Measurements from ENCODE around the gene STXBP2.

STXBP2 gene

GRCh38 chr19:7648265-7649014 lies 11.5 kb downstream of the STXBP2 start:
- in situ Hi-C loops (cut with HindIII; ENCODE audit: low sequenced_read_pairs) = no loop called here

DNA sequence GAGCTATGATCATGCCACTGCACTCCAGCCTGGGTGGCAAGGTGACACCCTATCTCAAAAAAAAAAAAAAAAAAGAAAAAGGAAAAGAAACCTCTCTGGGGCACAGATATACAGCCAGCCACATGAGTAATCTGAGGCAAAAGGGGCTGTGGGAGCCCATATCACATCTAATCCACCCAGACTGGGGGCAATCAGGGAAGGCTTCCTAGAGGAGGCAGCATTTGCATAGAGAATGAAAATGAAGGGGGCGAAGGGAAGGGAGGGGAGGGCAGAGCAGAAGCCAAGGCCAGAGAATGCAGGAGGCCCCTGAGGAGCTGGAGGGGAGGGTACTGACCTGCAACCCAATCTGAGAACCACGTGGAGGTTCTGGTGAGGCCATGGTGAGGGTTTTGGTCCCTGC lies 13.2 kb downstream of the STXBP2 start:
- in situ Hi-C loops (cut with HindIII; ENCODE audit: low sequenced_read_pairs) = no loop called here

GRCh38 chr19:7652061-7652641 lies 15.2 kb downstream of the STXBP2 start:
- in situ Hi-C loops (cut with HindIII; ENCODE audit: low sequenced_read_pairs) = no loop called here

GRCh38 chr19:7654401-7654800 lies 17.5 kb downstream of the STXBP2 start:
- in situ Hi-C loops (cut with HindIII; ENCODE audit: low sequenced_read_pairs) = no loop called here

DNA sequence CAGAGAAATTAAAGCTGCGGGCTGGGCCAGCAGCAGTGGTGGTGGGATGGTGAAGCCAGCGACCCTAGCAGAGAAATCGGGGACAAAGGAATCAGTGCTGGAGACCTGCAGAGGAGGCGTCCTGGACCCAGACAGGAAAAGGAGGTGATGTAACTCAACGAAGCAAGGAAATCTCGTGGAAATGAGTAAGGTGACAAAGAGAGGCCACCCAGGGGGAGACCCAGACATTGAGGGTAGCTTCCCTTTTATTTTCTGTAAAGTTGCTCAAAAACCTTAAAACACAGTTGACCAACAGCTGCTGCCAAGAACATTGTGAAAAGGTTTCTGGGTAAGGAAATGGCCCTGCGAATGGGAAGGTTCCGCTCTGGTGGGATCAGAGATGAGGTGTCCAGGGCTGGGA lies 18.7 kb downstream of the STXBP2 start:
- in situ Hi-C loops (cut with HindIII; ENCODE audit: low sequenced_read_pairs) = no loop called here

GRCh38 chr19:7657131-7657751 lies 20.3 kb downstream of the STXBP2 start:
- in situ Hi-C loops (cut with HindIII; ENCODE audit: low sequenced_read_pairs) = no loop called here

DNA sequence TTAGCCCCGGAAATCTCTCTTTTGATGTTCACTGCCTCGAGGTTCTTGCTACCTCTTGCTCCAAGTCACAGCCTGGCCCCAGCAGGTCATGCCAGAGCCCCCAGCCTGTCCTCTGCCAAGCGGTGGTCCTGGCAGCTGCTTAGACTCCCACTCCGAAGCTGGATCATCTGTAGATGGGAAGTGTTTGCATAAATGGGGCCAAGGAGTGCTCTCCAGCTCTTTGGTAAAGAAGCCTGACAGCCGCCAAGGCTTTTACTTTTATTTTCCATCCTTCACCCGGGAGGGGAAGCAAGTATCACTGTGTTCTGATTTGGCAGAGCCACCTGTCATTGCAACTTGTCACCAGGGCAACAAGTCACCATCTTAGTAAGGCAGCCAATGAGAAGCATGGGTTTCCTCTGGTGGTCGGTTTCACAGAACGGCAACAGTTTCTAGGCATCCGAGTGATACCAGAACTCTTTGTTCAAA lies 21.3 kb downstream of the STXBP2 start:
- in situ Hi-C loops (cut with HindIII; ENCODE audit: low sequenced_read_pairs) = no loop called here

DNA sequence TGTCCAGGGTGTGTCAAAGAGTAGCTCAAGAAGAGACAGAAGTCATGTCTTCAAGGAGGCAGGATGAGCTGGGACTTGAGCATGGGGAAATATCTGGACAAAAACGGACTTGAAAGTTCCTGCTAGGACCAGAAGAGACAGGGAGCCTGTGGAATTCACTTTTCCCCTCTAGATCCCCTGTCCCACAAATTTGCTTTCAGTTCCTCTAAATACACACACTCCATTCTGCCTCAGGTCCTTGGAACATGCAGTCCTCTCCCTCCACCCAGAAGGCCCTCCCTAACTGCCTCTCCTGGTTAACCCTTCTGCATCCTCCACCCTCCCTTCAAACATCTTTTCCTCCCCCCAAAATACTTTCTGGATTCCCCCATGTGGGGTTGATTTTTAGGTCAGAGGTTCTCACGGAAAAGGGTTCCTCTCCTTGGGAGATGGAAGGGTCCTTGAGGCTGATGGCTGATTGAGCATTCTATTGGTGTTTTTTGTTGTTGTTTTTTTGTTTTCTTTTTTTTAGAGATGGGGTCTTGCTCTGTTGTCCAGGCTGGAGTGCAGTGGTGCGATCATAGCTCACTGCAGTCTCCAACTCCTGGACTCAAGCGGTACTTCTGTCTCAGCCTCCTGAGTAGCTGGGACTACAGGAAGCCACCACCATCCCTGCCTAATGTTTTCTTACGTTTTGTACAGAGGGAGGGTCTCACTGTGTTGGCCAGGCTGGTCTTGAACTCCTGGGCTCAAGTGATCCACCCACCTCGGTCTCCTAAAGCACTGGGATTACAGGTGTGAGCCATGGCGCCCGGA lies 25.0 kb downstream of the STXBP2 start:
- in situ Hi-C loops (cut with HindIII; ENCODE audit: low sequenced_read_pairs) = no loop called here

DNA sequence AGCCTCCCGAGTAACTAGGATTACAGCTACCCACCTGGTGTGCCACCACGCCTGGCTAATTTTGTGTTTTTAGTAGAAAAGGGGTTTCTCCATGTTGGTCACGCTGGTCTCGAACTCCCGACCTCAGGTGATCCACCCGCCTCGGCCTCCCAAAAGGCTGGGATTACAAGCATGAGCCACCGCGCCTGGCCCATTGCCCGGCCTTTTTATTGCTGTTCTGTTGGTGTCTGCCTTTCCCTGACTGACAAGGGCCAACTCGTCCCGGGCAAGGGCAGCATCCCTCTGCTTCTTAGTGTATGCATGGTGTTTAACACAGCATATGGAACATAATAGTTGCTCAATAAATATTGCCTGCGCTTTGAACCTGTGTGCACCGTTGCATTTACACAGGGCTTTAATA lies 25.7 kb downstream of the STXBP2 start:
- in situ Hi-C loops (cut with HindIII; ENCODE audit: low sequenced_read_pairs) = no loop called here

DNA sequence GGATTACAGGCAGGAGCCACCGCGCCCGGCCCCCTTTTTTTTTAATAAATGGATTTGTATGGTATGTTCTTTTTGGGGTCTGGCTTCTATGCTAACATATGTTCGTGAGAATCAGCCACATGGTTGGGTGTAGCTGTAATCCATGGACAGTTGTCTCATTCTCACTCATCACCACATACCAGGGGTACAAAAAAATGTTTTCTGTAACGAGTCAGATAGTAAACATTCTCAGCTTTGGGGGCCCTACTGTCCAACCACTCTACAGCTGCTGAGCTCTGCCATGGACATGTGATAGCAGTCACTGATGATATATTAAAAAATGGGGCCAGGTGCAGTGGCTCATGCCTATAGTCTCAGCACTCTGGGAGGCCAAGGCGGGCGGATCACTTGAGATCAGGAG lies 26.8 kb downstream of the STXBP2 start:
- in situ Hi-C loops (cut with HindIII; ENCODE audit: low sequenced_read_pairs) = no loop called here

- in situ Hi-C loops (cut with HindIII; ENCODE audit: low sequenced_read_pairs) = no loop called here
Measured at GRCh38 chr19:7665076-7665475, 28.2 kb downstream of the STXBP2 start.

GRCh38 chr19:7668842-7669241 lies 31.9 kb downstream of the STXBP2 start, which contains the start of gene RETN:
Gene RETN, plus strand, starts transcription at chr19:7669049. Its CDS starts 278 bp downstream, at chr19:7669327.
- in situ Hi-C loops (cut with HindIII; ENCODE audit: low sequenced_read_pairs) = no loop called here

GRCh38 chr19:7669641-7670040 lies 32.7 kb downstream of the STXBP2 start:
- in situ Hi-C loops (cut with HindIII; ENCODE audit: low sequenced_read_pairs) = no loop called here

DNA sequence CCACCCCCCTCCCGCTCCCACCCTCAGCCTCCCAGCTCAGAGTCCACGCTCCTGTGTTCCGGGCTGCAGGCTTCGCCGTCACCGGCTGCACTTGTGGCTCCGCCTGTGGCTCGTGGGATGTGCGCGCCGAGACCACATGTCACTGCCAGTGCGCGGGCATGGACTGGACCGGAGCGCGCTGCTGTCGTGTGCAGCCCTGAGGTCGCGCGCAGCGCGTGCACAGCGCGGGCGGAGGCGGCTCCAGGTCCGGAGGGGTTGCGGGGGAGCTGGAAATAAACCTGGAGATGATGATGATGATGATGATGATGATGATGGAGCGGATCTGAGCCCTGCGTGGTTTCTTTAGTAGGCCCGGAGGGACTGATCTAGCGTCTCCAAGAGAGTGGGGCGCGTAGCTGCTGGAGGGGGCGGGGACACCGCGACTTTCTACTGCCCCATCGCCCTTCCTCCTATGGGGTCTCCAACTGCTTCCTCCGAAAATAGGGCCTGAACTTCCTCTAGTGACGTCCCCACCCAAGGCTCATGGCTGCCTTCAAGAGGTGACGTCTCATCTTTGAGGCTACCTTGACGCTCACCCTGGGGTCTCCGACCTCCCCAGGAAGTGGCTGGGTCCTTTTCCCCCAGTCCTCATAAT lies 33.4 kb downstream of the STXBP2 start:
- in situ Hi-C loops (cut with HindIII; ENCODE audit: low sequenced_read_pairs) = no loop called here

GRCh38 chr19:7670790-7671189 lies 33.9 kb downstream of the STXBP2 start:
- in situ Hi-C loops (cut with HindIII; ENCODE audit: low sequenced_read_pairs) = no loop called here

- in situ Hi-C loops (cut with HindIII; ENCODE audit: low sequenced_read_pairs) = no loop called here
Measured at GRCh38 chr19:7672522-7672921, 35.6 kb downstream of the STXBP2 start.

GRCh38 chr19:7674010-7675005 lies 37.4 kb downstream of the STXBP2 start:
- in situ Hi-C loops (cut with HindIII; ENCODE audit: low sequenced_read_pairs) = no loop called here

- in situ Hi-C loops (cut with HindIII; ENCODE audit: low sequenced_read_pairs) = no loop called here
Measured at GRCh38 chr19:7676376-7676775, 39.5 kb downstream of the STXBP2 start.

- in situ Hi-C loops (cut with HindIII; ENCODE audit: low sequenced_read_pairs) = no loop called here
Measured at GRCh38 chr19:7676854-7677253, 39.9 kb downstream of the STXBP2 start, which contains the start of gene MCEMP1. Gene MCEMP1, plus strand, starts transcription at chr19:7677090. Its CDS starts 31 bp downstream, at chr19:7677121.

All from endothelial cell of hepatic sinusoid (primary cell).